SK-N-SH treated with all-trans-retinoic acid at 6 μM for 48 hours (cell line): ENCODE results near the gene AEN.

Experiments used
- ATAC-seq: fragments of 200-7000 bp; cut with Tn5 transposase; 3 replicates; pipeline ENCODE4 v1.9.1; 2020; ENCODE audit warnings: mild to moderate bottlenecking, moderate library complexity
- ARNTL ChIP-seq: fragments of 450-650 bp; formaldehyde crosslinking; IDR thresholded peaks from 2 replicates; pipeline ENCODE4 v1.5.0; 2020; ENCODE audit warnings: low read depth, mild to moderate bottlenecking, moderate library complexity, borderline replicate concordance
- BACH2 ChIP-seq: fragments of 250-450 bp; sonication (Bioruptor Pico); IDR thresholded peaks from 2 replicates; pipeline ENCODE4 v1.9.0; 2021; ENCODE audit warnings: mild to moderate bottlenecking, borderline replicate concordance
- CSDC2 ChIP-seq: fragments of 250-450 bp; sonication (Bioruptor Pico); IDR thresholded peaks from 2 replicates; pipeline ENCODE4 v1.5.0; 2020; ENCODE audit warnings: mild to moderate bottlenecking, moderate library complexity
- GLIS3 ChIP-seq: fragments of 250-450 bp; sonication (Bioruptor Pico); IDR thresholded peaks from 2 replicates; pipeline ENCODE4 v1.5.0; 2020; ENCODE audit warnings: mild to moderate bottlenecking, moderate library complexity
- ISL1 ChIP-seq: fragments of 250-450 bp; sonication (Bioruptor Pico); IDR thresholded peaks from 2 replicates; pipeline ENCODE4 v2.1.2; 2022; ENCODE audit warnings: mild to moderate bottlenecking, moderate library complexity
- OSR1 ChIP-seq: fragments of 250-450 bp; sonication (Bioruptor Pico); IDR thresholded peaks from 2 replicates; pipeline ENCODE4 v1.8.0; 2022; ENCODE audit warnings: moderate library complexity, mild to moderate bottlenecking, inconsistent platforms
- PATZ1 ChIP-seq: fragments of 250-450 bp; sonication (Bioruptor Pico); IDR thresholded peaks from 2 replicates; pipeline ENCODE4 v1.8.0; 2020; ENCODE audit warnings: mild to moderate bottlenecking, moderate library complexity, borderline replicate concordance
- POU6F1 ChIP-seq: fragments of 250-450 bp; sonication (Bioruptor Pico); IDR thresholded peaks from 2 replicates; pipeline ENCODE4 v1.8.0; 2021; ENCODE audit warnings: low read depth, mild to moderate bottlenecking, moderate library complexity, borderline replicate concordance
- PPARA ChIP-seq: fragments of 250-450 bp; sonication (Bioruptor Pico); IDR thresholded peaks from 2 replicates; pipeline ENCODE4 v1.5.0; 2020; ENCODE audit warnings: mild to moderate bottlenecking, borderline replicate concordance
- RARB ChIP-seq: fragments of 250-450 bp; sonication (Bioruptor Pico); IDR thresholded peaks from 2 replicates; pipeline ENCODE4 v1.8.0; 2021; ENCODE audit warnings: mild to moderate bottlenecking, moderate library complexity
- SNAI2 ChIP-seq: fragments of 250-450 bp; sonication (Bioruptor Pico); IDR thresholded peaks from 2 replicates; pipeline ENCODE4 v1.5.0; 2020; ENCODE audit warnings: mild to moderate bottlenecking, moderate library complexity
- TCF4 ChIP-seq: fragments of 250-450 bp; sonication (Bioruptor Pico); IDR thresholded peaks from 2 replicates; pipeline ENCODE4 v1.8.0; 2021; ENCODE audit warnings: mild to moderate bottlenecking, moderate library complexity, borderline replicate concordance
- TOX ChIP-seq: fragments of 250-450 bp; sonication (Bioruptor Pico); IDR thresholded peaks from 2 replicates; pipeline ENCODE4 v1.8.0; 2021; ENCODE audit warnings: mild to moderate bottlenecking, moderate library complexity, borderline replicate concordance
- TSHZ2 ChIP-seq: fragments of 250-450 bp; sonication (Bioruptor Pico); IDR thresholded peaks from 2 replicates; pipeline ENCODE4 v1.5.0; 2020; ENCODE audit warnings: mild to moderate bottlenecking, moderate library complexity
- ZC3H10 ChIP-seq: fragments of 250-450 bp; sonication (Bioruptor Pico); IDR thresholded peaks from 2 replicates; pipeline ENCODE4 v1.5.1; 2021; ENCODE audit warnings: mild to moderate bottlenecking, moderate library complexity
- ZFP3 ChIP-seq: fragments of 250-450 bp; sonication (Bioruptor Pico); IDR thresholded peaks from 2 replicates; pipeline ENCODE4 v1.5.0; 2020; ENCODE audit warnings: mild to moderate bottlenecking, moderate library complexity
- ZNF70 ChIP-seq: fragments of 450-650 bp; formaldehyde crosslinking; IDR thresholded peaks from 2 replicates; pipeline ENCODE4 v1.5.0; 2020; ENCODE audit warnings: mild to moderate bottlenecking, moderate library complexity
- ZNF8 ChIP-seq: fragments of 450-650 bp; formaldehyde crosslinking; IDR thresholded peaks from 2 replicates; pipeline ENCODE4 v1.5.0; 2020; ENCODE audit warnings: mild to moderate bottlenecking, moderate library complexity
- TF ChIP-seq, protein P1 (sequence below): fragments of 250-450 bp; sonication (Bioruptor Pico); IDR thresholded peaks from 2 replicates; pipeline ENCODE4 v1.5.1; 2021; ENCODE audit warnings: mild to moderate bottlenecking, moderate library complexity
- TF ChIP-seq, protein P2 (sequence below): fragments of 250-450 bp; sonication (Bioruptor Pico); IDR thresholded peaks from 2 replicates; pipeline ENCODE4 v1.5.1; 2020; ENCODE audit warnings: low read depth, mild to moderate bottlenecking, moderate library complexity

AEN gene

DNA sequence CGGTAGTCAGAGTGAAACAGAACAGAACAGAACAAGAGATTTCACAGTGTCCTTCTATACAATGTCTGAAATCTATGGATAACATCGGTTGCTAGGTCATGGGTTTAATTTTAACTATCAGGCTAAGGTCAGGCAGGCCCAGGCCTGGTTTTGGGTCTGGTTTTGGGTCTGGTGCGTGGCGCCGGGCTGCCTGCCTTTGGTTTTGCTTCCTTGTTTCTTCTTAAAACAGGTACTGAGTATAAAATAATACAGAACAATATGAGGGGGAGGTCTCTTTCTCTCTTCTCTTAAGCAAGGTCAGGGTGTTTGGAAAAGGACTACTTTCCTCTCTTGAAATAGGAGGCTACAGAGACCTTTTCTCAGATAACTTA lies 1.4 kb downstream of the AEN start:
- ATAC-seq, result no peak; the same call in 1 of the 3 replicates
- TF ChIP-seq, protein P1, sequence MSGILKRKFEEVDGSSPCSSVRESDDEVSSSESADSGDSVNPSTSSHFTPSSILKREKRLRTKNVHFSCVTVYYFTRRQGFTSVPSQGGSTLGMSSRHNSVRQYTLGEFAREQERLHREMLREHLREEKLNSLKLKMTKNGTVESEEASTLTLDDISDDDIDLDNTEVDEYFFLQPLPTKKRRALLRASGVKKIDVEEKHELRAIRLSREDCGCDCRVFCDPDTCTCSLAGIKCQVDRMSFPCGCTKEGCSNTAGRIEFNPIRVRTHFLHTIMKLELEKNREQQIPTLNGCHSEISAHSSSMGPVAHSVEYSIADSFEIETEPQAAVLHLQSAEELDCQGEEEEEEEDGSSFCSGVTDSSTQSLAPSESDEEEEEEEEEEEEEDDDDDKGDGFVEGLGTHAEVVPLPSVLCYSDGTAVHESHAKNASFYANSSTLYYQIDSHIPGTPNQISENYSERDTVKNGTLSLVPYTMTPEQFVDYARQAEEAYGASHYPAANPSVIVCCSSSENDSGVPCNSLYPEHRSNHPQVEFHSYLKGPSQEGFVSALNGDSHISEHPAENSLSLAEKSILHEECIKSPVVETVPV, result no peak
- no peak for TF ChIP-seq POU6F1
- no peak for TF ChIP-seq TSHZ2 (CRISPR knock-in tag)
- TF ChIP-seq PPARA (CRISPR knock-in tag), result no peak
- TF ChIP-seq BACH2, result no peak
- no peak for TF ChIP-seq RARB (CRISPR knock-in tag)
- TF ChIP-seq ISL1 (CRISPR knock-in tag), result no peak
- no peak for TF ChIP-seq ZNF8 (CRISPR knock-in tag)
- no peak for TF ChIP-seq GLIS3 (CRISPR knock-in tag)
- no peak for TF ChIP-seq ARNTL
- TF ChIP-seq ZFP3 (CRISPR knock-in tag), result no peak

GRCh38 chr15:88623061-88623460 lies 1.9 kb downstream of the AEN start:
- TF ChIP-seq PATZ1 (CRISPR knock-in tag) (no peak), ZNF8 (CRISPR knock-in tag) (no peak), TOX (no peak), CSDC2 (CRISPR knock-in tag) (no peak), POU6F1 (no peak), PPARA (CRISPR knock-in tag) (no peak), SNAI2 (no peak), BACH2 (no peak), ZNF70 (no peak), ISL1 (CRISPR knock-in tag) (no peak), TCF4 (CRISPR knock-in tag) (no peak)
- ATAC-seq, result peak; percentile 72

- no peak for ATAC-seq
- TF ChIP-seq RARB (CRISPR knock-in tag), result no peak
- no peak for TF ChIP-seq ZNF8 (CRISPR knock-in tag)
- TF ChIP-seq TSHZ2 (CRISPR knock-in tag), result no peak
- TF ChIP-seq ZC3H10, result no peak
- TF ChIP-seq, protein P2, sequence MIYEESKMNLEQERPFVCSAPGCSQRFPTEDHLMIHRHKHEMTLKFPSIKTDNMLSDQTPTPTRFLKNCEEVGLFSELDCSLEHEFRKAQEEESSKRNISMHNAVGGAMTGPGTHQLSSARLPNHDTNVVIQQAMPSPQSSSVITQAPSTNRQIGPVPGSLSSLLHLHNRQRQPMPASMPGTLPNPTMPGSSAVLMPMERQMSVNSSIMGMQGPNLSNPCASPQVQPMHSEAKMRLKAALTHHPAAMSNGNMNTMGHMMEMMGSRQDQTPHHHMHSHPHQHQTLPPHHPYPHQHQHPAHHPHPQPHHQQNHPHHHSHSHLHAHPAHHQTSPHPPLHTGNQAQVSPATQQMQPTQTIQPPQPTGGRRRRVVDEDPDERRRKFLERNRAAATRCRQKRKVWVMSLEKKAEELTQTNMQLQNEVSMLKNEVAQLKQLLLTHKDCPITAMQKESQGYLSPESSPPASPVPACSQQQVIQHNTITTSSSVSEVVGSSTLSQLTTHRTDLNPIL (CRISPR knock-in tag), result no peak
- TF ChIP-seq OSR1 (CRISPR knock-in tag), result no peak
- TF ChIP-seq PATZ1 (CRISPR knock-in tag), result no peak
- TF ChIP-seq PPARA (CRISPR knock-in tag), result no peak
- TF ChIP-seq ZNF70, result no peak
- TF ChIP-seq, protein P1, result no peak
- no peak for TF ChIP-seq ARNTL
Measured at GRCh38 chr15:88623632-88624031, 2.5 kb downstream of the AEN start.
